ENCODE data around the gene COPS9. TPM values are rescaled to one million over a fixed set of nuclear protein-coding genes. Genes with fewer than 3 reads are reported as not detected.

COPS9 gene
- total RNA-seq, 1 donor = 73.0 TPM

- no peak overlapping the region for H3K4me3 ChIP-seq (ENCODE audit: low read depth, low read length)
- no peak for DNase-seq (ENCODE audit: low read depth)
- no peak for TF ChIP-seq CTCF (IDR thresholded peaks at IDR 0.05; ENCODE audit: insufficient read depth, low read length)
These were observed 14.4 kb downstream of the COPS9 start for GRCh38 chr2:240121675-240122074.

GRCh38 chr2:240121190-240121589 lies 14.9 kb downstream of the COPS9 start:
- no peak for DNase-seq (ENCODE audit: low read depth)
- TF ChIP-seq CTCF (IDR thresholded peaks at IDR 0.05; ENCODE audit: insufficient read depth, low read length) = no peak
- H3K4me3 ChIP-seq (ENCODE audit: low read depth, low read length) = no peak overlapping the region

GRCh38 chr2:240114233-240114632 lies 21.9 kb downstream of the COPS9 start:
- no peak for TF ChIP-seq CTCF (IDR thresholded peaks at IDR 0.05; ENCODE audit: insufficient read depth, low read length)
- DNase-seq (ENCODE audit: low read depth) = no peak
- no peak overlapping the region for H3K4me3 ChIP-seq (ENCODE audit: low read depth, low read length)

- no peak for TF ChIP-seq CTCF (IDR thresholded peaks at IDR 0.05; ENCODE audit: insufficient read depth, low read length)
- H3K4me3 ChIP-seq (ENCODE audit: low read depth, low read length) = no peak overlapping the region
- no peak for DNase-seq (ENCODE audit: low read depth)
These were observed 23.0 kb downstream of the COPS9 start for GRCh38 chr2:240112914-240113690.

GRCh38 chr2:240111253-240111652 lies 24.9 kb downstream of the COPS9 start:
- peak; percentile 1 for DNase-seq (ENCODE audit: low read depth)
- no peak for TF ChIP-seq CTCF (IDR thresholded peaks at IDR 0.05; ENCODE audit: insufficient read depth, low read length)
- no peak overlapping the region for H3K4me3 ChIP-seq (ENCODE audit: low read depth, low read length)

GRCh38 chr2:240109386-240109785 lies 26.7 kb downstream of the COPS9 start:
- no peak overlapping the region for H3K4me3 ChIP-seq (ENCODE audit: low read depth, low read length)
- TF ChIP-seq CTCF (IDR thresholded peaks at IDR 0.05; ENCODE audit: insufficient read depth, low read length) = no peak
- no peak for DNase-seq (ENCODE audit: low read depth)

GRCh38 chr2:240107477-240107796 lies 28.7 kb downstream of the COPS9 start:
- TF ChIP-seq CTCF (IDR thresholded peaks at IDR 0.05; ENCODE audit: insufficient read depth, low read length) = no peak
- no peak for DNase-seq (ENCODE audit: low read depth)

More at GRCh38 chr2:240107477-240107796, 28.7 kb downstream of the COPS9 start:
- no peak overlapping the region for H3K4me3 ChIP-seq (ENCODE audit: low read depth, low read length)
